Ascending aorta (tissue), 2 donors: Measurements from ENCODE around the gene BATF. TPM values are rescaled to one million over a fixed set of nuclear protein-coding genes. Genes with fewer than 3 reads are reported as not detected.

Experiments used
- DNase-seq, 2 donors: peaks; one replicate each; pipeline ENCODE4 v3.0.0-alpha.2; 2019; ENCODE audit warnings: low spot score in 2 of 2
- H3K27ac ChIP-seq, 2 donors: fragments of 200-600 bp; sonication (generic); one replicate each; pipeline ENCODE4 v1.5.1; 2016 to 2017; ENCODE audit warnings: mild to moderate bottlenecking in 1 of 2
- H3K27me3 ChIP-seq: fragments of 200-600 bp; sonication (generic); one replicate; pipeline ENCODE4 v1.5.1; 2017
- H3K36me3 ChIP-seq, 2 donors: fragments of 200-600 bp; sonication (generic); one replicate each; pipeline ENCODE4 v1.5.1; 2016
- H3K4me1 ChIP-seq, 2 donors: fragments of 200-600 bp; sonication (generic); one replicate each; pipeline ENCODE4 v1.5.1; 2016 to 2017; ENCODE audit warnings: mild to moderate bottlenecking in 1 of 2
- H3K4me3 ChIP-seq, 2 donors: fragments of 200-600 bp; sonication (generic); one replicate each; pipeline ENCODE4 v1.5.1; 2016 to 2017; ENCODE audit warnings: mild to moderate bottlenecking in 1 of 2
- H3K9me3 ChIP-seq, 2 donors: fragments of 200-600 bp; sonication (generic); one replicate each; pipeline ENCODE4 v1.5.1; 2016
- intact Hi-C: fragments of 100-400 bp; cut with DNase I; formaldehyde crosslinking; loops from one replicate; pipeline ENCODE4 v1.15.1; 2023
- total RNA-seq: library from RNA; depleted of rRNA; stranded (reverse); fragments of >200 nt; gene quantifications from one replicate; pipeline ENCODE4 v1.1.0, GENCODE V29; 2016
- TF ChIP-seq, protein P1 (sequence below), 3 experiments: fragments of 200-600 bp in 2 of 3; fragments of 450-650 bp in 1 of 3; sonication (generic) in 2 of 3; IDR thresholded peaks; one replicate each; pipeline ENCODE4 v1.5.1; 2016 to 2019; ENCODE audit warnings: antibody characterized with exemption in 3 of 3, mild to moderate bottlenecking in 1 of 3, moderate library complexity in 1 of 3

Gene BATF
- total RNA-seq, 1 donor from 2014 or later = not detected

- TF ChIP-seq, protein P1, sequence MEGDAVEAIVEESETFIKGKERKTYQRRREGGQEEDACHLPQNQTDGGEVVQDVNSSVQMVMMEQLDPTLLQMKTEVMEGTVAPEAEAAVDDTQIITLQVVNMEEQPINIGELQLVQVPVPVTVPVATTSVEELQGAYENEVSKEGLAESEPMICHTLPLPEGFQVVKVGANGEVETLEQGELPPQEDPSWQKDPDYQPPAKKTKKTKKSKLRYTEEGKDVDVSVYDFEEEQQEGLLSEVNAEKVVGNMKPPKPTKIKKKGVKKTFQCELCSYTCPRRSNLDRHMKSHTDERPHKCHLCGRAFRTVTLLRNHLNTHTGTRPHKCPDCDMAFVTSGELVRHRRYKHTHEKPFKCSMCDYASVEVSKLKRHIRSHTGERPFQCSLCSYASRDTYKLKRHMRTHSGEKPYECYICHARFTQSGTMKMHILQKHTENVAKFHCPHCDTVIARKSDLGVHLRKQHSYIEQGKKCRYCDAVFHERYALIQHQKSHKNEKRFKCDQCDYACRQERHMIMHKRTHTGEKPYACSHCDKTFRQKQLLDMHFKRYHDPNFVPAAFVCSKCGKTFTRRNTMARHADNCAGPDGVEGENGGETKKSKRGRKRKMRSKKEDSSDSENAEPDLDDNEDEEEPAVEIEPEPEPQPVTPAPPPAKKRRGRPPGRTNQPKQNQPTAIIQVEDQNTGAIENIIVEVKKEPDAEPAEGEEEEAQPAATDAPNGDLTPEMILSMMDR (IDR thresholded peaks at IDR 0.05) = no peak
- no peaks in the 10 kb centered on the region for H3K27me3 ChIP-seq
- no peaks in the 10 kb centered on the region for H3K9me3 ChIP-seq
- no peak for DNase-seq
- H3K4me3 ChIP-seq = no peak overlapping the region
- no peak overlapping the region for H3K27ac ChIP-seq
- no peaks in the 10 kb centered on the region for H3K36me3 ChIP-seq
- no peaks in the 10 kb centered on the region for H3K4me1 ChIP-seq
- intact Hi-C loops = no loop called here
Observed at GRCh38 chr14:75562489-75562888, 40.2 kb downstream of the BATF start.

- no peaks in the 10 kb centered on the region for H3K9me3 ChIP-seq
- H3K27me3 ChIP-seq = no peaks in the 10 kb centered on the region
- no peak for DNase-seq
- intact Hi-C loops = no loop called here
- no peaks in the 10 kb centered on the region for H3K4me1 ChIP-seq
- H3K4me3 ChIP-seq = no peak overlapping the region
- TF ChIP-seq, protein P1 (IDR thresholded peaks at IDR 0.05) = no peak
- H3K27ac ChIP-seq = no peak overlapping the region
- H3K36me3 ChIP-seq = no peaks in the 10 kb centered on the region
Observed at GRCh38 chr14:75563931-75564330, 41.7 kb downstream of the BATF start.

GRCh38 chr14:75565056-75565455, 42.8 kb downstream of the BATF start:
- Histone ChIP-seq H3K4me1 (no peaks in the 10 kb centered on the region), H3K4me3 (no peak overlapping the region), H3K27ac (no peak overlapping the region), H3K9me3 (no peaks in the 10 kb centered on the region), H3K27me3 (no peaks in the 10 kb centered on the region), H3K36me3 (no peaks in the 10 kb centered on the region)
- intact Hi-C loops = no loop called here
- TF ChIP-seq, protein P1 (IDR thresholded peaks at IDR 0.05) = no peak
- DNase-seq = no peak

DNA sequence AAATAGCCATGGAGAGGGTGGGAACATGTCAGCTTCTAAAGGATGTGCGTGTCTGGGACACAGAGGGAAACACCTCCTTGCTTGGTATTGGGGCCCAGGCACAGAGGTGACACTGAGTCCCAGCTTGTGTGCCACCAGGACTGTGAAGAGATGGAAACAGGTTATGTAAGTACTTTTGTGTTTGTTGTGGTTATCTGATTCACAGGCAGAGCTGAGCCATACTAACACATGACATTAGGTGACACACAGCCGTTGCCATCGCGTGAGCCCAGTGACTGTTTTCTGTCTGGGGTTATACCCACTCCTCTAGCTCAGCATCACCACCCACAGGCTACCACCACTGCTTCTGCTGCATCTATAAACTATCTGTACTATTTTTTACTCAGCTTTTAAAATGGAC, 44.1 kb downstream of the BATF start:
- DNase-seq = no peak
- H3K27ac ChIP-seq = no peak overlapping the region
- no peaks in the 10 kb centered on the region for H3K9me3 ChIP-seq
- TF ChIP-seq, protein P1 (IDR thresholded peaks at IDR 0.05) = no peak
- intact Hi-C loops = no loop called here
- no peaks in the 10 kb centered on the region for H3K27me3 ChIP-seq
- H3K36me3 ChIP-seq = no peaks in the 10 kb centered on the region
- no peaks in the 10 kb centered on the region for H3K4me1 ChIP-seq
- H3K4me3 ChIP-seq = no peak overlapping the region

DNA sequence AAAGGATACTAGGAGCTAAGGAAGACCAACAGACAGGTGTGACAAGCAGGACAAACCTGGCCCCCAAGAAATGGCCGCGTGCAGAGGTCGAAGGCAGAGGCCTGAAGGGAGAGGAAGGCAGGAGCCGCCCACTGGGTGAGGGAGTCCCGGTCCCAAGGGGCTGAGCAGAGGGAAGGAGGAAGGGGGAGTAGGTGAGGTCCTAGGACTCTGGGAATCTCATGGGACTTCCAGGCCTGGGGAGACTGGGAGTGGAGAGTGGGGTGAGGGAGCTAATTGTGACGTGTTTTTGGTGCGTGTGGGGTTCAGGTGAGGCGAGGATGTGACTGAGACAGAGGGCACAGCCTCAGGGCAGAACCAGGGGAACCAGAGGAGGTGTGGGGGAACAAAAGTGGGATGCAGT, 44.5 kb downstream of the BATF start:
- Histone ChIP-seq H3K27ac (no peak overlapping the region), H3K4me3 (no peak overlapping the region), H3K27me3 (no peaks in the 10 kb centered on the region), H3K9me3 (no peaks in the 10 kb centered on the region), H3K4me1 (no peaks in the 10 kb centered on the region), H3K36me3 (no peaks in the 10 kb centered on the region)
- no peak for DNase-seq
- TF ChIP-seq, protein P1 (IDR thresholded peaks at IDR 0.05) = no peak
- intact Hi-C loops = no loop called here

- intact Hi-C loops = no loop called here
- no peaks in the 10 kb centered on the region for H3K27me3 ChIP-seq
- no peak overlapping the region for H3K27ac ChIP-seq
- TF ChIP-seq, protein P1 (IDR thresholded peaks at IDR 0.05) = no peak
- no peaks in the 10 kb centered on the region for H3K4me1 ChIP-seq
- no peak for DNase-seq
- H3K36me3 ChIP-seq = no peaks in the 10 kb centered on the region
- H3K4me3 ChIP-seq = no peak overlapping the region
- no peaks in the 10 kb centered on the region for H3K9me3 ChIP-seq
Observed at GRCh38 chr14:75568140-75568539, 45.9 kb downstream of the BATF start.
